Activated naive CD8-positive, alpha-beta T cell treated with anti-CD3 and anti-CD28 coated beads, Interleukin-2, amount 50 U/mL, for 24 hours (primary cell): ENCODE data around the gene GIPC1.
"Not testable (repeated sequence)": the region's sequence is repeated elsewhere in the genome, so short reads cannot be mapped to it uniquely, and the experiment has no call there.

Source experiments
- ATAC-seq: fragments of 150-1000 bp; cut with Tn5 transposase; one replicate; pipeline ENCODE4 v1.10.0; 2021
- DNase-seq: peaks from one replicate; pipeline ENCODE4 v3.0.0; 2021
- H3K27ac Mint-ChIP-seq: one replicate; pipeline ENCODE4 v1.8.0; 2021; ENCODE audit warnings: mild to moderate bottlenecking, mixed read lengths
- H3K27me3 Mint-ChIP-seq: one replicate; pipeline ENCODE4 v1.8.0; 2021; ENCODE audit warnings: mixed read lengths
- H3K36me3 Mint-ChIP-seq: one replicate; pipeline ENCODE4 v1.8.0; 2021; ENCODE audit warnings: low read depth, mixed read lengths
- H3K4me1 Mint-ChIP-seq: one replicate; pipeline ENCODE4 v1.8.0; 2021; ENCODE audit warnings: mixed read lengths
- H3K4me3 Mint-ChIP-seq: one replicate; pipeline ENCODE4 v1.8.0; 2021; ENCODE audit warnings: mild to moderate bottlenecking, moderate library complexity, mixed read lengths
- H3K9me3 Mint-ChIP-seq: one replicate; pipeline ENCODE4 v1.8.0; 2021; ENCODE audit warnings: mixed read lengths

Gene GIPC1

DNA sequence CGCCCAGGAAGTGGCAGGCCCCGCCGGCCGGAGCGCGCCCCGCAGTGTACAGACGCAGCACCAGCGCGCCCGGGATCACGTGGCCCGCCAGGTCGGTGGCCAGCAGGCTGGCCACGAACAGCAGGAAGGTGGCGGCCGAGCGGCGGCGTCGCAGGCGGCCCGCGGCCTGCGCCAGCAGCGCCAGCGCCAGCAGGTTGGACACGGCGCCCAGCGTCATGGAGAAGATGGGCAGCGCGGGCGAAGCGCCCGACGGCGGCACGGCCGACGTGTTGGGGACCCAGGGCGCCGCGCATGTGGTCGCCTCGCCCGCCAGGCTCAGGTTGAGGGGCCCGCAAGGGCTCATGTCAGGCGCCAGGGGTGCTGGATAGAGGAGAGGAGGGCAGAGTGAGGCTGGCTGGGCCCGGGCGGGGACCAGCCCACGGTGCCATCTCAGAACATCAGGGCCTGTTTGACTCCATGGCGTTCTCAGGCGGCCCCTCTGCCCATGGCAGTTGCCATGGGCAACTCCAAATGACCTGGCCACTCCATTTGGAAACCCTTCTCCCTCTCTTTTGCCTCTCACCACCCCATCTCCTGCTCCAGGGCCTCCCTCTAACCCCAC, 21.8 kb downstream of the GIPC1 start:
- H3K27me3 Mint-ChIP-seq: peaks cover 18% of the 10 kb centered on the region
- no peaks in the 10 kb centered on the region for H3K9me3 Mint-ChIP-seq
- no peak overlapping the region for H3K27ac Mint-ChIP-seq
- peaks cover 32% of the 10 kb centered on the region for H3K4me1 Mint-ChIP-seq
- ATAC-seq (no peak), DNase-seq (no peak)
- no peak overlapping the region for H3K4me3 Mint-ChIP-seq
- H3K36me3 Mint-ChIP-seq: peaks cover 3% of the 10 kb centered on the region

GRCh38 chr19:14473073-14473977, 22.6 kb downstream of the GIPC1 start:
- H3K4me3 Mint-ChIP-seq: no peak overlapping the region
- peaks cover 32% of the 10 kb centered on the region for H3K4me1 Mint-ChIP-seq
- H3K9me3 Mint-ChIP-seq: no peaks in the 10 kb centered on the region
- H3K27ac Mint-ChIP-seq: no peak overlapping the region
- H3K27me3 Mint-ChIP-seq: peaks cover 18% of the 10 kb centered on the region
- peaks cover 6% of the 10 kb centered on the region for H3K36me3 Mint-ChIP-seq
- no peak for ATAC-seq
- DNase-seq: no peak

- DNase-seq (peak; percentile 95), ATAC-seq (peak; percentile 52)
- Mint-ChIP-seq H3K9me3 (no peaks in the 10 kb centered on the region), H3K27me3 (peaks cover 18% of the 10 kb centered on the region), H3K4me1 (peaks cover 32% of the 10 kb centered on the region), H3K4me3 (no peak overlapping the region), H3K27ac (no peak overlapping the region), H3K36me3 (peaks cover 8% of the 10 kb centered on the region)
These were observed 23.6 kb downstream of the GIPC1 start for GRCh38 chr19:14472202-14472938.

DNA sequence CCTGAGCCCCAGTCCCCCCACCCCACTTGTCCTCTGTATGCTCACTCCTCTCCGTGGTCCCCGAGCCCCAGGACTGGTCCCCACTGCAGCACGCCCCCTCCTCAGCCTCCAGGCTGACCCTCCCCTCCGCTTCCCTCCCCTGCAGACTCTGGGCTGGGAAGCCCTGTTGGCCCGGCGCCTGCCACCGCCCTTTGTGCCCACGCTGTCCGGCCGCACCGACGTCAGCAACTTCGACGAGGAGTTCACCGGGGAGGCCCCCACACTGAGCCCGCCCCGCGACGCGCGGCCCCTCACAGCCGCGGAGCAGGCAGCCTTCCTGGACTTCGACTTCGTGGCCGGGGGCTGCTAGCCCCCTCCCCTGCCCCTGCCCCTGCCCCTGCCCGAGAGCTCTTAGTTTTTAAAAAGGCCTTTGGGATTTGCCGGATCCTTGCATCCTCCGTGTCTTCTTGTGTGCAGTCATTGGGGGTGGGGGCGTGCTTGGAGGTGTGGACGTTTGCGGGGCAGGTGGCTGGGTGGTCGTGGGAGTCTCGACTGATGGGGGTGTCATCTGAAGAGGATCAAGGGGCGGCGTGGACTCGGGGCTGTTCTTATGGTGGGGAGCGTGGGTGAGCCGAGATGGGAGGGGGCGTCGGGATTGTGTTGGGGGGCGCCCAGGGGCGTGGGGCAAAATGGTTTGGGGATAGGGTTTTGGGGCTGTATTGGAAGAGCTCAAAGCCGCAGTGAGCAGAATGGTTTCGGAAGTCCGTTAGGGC, 24.3 kb downstream of the GIPC1 start:
- Mint-ChIP-seq H3K27me3 (peaks cover 18% of the 10 kb centered on the region), H3K36me3 (peaks cover 8% of the 10 kb centered on the region), H3K27ac (no peak overlapping the region), H3K9me3 (no peaks in the 10 kb centered on the region), H3K4me1 (peaks cover 31% of the 10 kb centered on the region), H3K4me3 (no peak overlapping the region)
- DNase-seq: no peak
- ATAC-seq: no peak

GRCh38 chr19:14470031-14470876, 25.7 kb downstream of the GIPC1 start:
- Mint-ChIP-seq H3K4me3 (no peak overlapping the region), H3K36me3 (peaks cover 8% of the 10 kb centered on the region), H3K9me3 (no peaks in the 10 kb centered on the region), H3K4me1 (peaks cover 18% of the 10 kb centered on the region), H3K27me3 (peaks cover 16% of the 10 kb centered on the region), H3K27ac (no peak overlapping the region)
- DNase-seq (no peak), ATAC-seq (no peak)

DNA sequence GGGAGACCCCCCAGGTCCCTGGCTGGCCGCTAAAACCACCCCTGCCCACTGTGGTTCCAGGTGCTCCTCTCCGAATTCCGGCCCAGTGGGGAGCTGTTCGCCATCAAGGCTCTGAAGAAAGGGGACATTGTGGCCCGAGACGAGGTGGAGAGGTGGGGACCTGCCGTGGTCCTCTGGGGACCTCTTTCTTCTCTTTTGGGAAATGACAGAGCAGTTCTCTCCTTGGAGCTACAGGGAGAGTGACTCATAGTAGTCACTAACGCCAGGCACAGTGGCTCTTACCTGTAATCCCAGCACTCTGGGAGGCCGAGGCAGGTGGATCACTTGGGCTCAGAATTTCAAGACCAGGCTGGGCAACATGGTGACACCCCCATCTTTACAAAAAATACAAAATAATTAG, 28.1 kb downstream of the GIPC1 start:
- DNase-seq (no peak), ATAC-seq (no peak)
- Mint-ChIP-seq H3K27me3 (peaks cover 3% of the 10 kb centered on the region), H3K9me3 (no peaks in the 10 kb centered on the region), H3K36me3 (peaks cover 9% of the 10 kb centered on the region), H3K27ac (no peak overlapping the region), H3K4me3 (no peak overlapping the region), H3K4me1 (peaks cover 5% of the 10 kb centered on the region)

DNA sequence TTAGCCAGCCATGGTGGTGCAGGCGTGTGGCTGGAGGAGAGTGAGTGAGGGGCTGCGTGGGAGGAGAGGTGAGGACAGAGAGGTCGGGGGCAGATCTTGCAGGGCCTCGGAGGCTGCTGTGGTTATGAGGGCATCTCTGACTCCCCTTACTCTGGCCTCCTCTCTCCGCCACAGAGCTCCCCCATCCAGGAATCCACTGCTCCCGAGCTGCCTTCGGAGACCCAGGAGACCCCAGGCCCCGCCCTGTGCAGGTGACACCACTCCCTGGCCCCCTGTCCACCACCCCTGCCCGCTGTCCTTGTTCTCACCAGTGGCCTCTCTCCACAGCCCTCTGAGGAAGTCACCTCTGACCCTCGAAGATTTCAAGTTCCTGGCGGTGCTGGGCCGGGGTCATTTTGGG, 28.5 kb downstream of the GIPC1 start:
- Mint-ChIP-seq H3K9me3 (no peaks in the 10 kb centered on the region), H3K36me3 (peaks cover 13% of the 10 kb centered on the region), H3K27ac (no peak overlapping the region), H3K27me3 (no peaks in the 10 kb centered on the region), H3K4me1 (peaks cover 4% of the 10 kb centered on the region), H3K4me3 (no peak overlapping the region)
- no peak for DNase-seq
- ATAC-seq: no peak

- Mint-ChIP-seq H3K9me3 (no peaks in the 10 kb centered on the region), H3K4me1 (peaks cover 5% of the 10 kb centered on the region), H3K27me3 (no peaks in the 10 kb centered on the region), H3K36me3 (peaks cover 27% of the 10 kb centered on the region), H3K27ac (no peak overlapping the region), H3K4me3 (no peak overlapping the region)
- DNase-seq (no peak), ATAC-seq (no peak)
These were observed 32.2 kb downstream of the GIPC1 start for GRCh38 chr19:14463747-14464146.

- H3K4me1 Mint-ChIP-seq, H3K27me3 Mint-ChIP-seq, ATAC-seq, H3K4me3 Mint-ChIP-seq, H3K27ac Mint-ChIP-seq, DNase-seq, H3K9me3 Mint-ChIP-seq: not testable (repeated sequence)
- peaks cover 25% of the 10 kb centered on the region for H3K36me3 Mint-ChIP-seq
These were observed 33.5 kb downstream of the GIPC1 start for GRCh38 chr19:14462401-14462800.

GRCh38 chr19:14460935-14461334, 35.0 kb downstream of the GIPC1 start:
- DNase-seq (no peak), ATAC-seq (no peak)
- Mint-ChIP-seq H3K4me1 (peaks cover 5% of the 10 kb centered on the region), H3K9me3 (no peaks in the 10 kb centered on the region), H3K4me3 (no peak overlapping the region), H3K27ac (no peak overlapping the region), H3K36me3 (peaks cover 25% of the 10 kb centered on the region), H3K27me3 (no peaks in the 10 kb centered on the region)

DNA sequence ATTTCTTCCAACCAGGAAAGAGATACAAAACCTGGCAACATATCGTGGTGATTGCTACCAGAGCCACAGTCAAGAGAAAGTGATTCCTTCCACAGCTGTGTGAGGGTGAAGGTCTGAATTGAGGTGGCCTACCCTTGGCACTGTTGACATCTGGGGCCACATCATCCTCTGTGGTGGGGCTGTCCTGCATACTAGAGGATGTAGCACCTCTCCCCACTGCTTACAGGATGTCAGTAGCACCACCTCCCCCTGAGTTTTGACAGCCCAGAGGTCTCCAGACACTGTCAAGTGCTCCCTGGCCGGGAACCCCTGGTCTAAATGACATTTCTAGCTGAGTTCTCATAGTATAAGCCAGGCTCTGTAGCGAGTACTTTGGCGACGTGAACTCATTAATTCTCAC, 36.2 kb downstream of the GIPC1 start:
- Mint-ChIP-seq H3K27me3 (no peaks in the 10 kb centered on the region), H3K36me3 (peaks cover 31% of the 10 kb centered on the region), H3K27ac (peak overlapping the region; percentile 6), H3K4me3 (no peak overlapping the region), H3K4me1 (peaks cover 5% of the 10 kb centered on the region), H3K9me3 (no peaks in the 10 kb centered on the region)
- peak; percentile 87 for ATAC-seq
- no peak for DNase-seq

DNA sequence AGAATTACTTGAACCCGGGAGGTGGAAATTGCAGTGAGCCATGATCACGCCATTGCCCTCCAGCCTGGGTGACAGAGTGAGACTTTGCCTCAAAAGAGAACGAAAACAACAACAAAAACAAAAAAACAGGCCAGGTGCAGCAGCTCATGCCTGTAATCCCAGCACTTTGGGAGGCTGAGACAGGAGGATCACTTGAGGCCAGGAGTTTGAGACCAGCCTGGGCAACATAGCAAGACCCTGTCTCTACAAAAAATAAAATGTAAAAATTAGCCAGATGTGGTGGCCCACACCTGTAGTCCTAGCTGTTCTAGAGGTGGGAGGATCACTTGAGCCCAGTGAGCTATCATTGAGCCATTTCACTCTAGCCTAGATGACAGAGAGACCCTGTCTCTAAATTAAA, 43.6 kb downstream of the GIPC1 start:
- ATAC-seq, H3K27me3 Mint-ChIP-seq, DNase-seq, H3K9me3 Mint-ChIP-seq, H3K4me3 Mint-ChIP-seq, H3K27ac Mint-ChIP-seq, H3K4me1 Mint-ChIP-seq: not testable (repeated sequence)
- peaks cover 33% of the 10 kb centered on the region for H3K36me3 Mint-ChIP-seq

GRCh38 chr19:14450876-14451275, 45.1 kb downstream of the GIPC1 start:
- no peak for DNase-seq
- no peak for ATAC-seq
- H3K9me3 Mint-ChIP-seq: no peaks in the 10 kb centered on the region
- no peaks in the 10 kb centered on the region for H3K27me3 Mint-ChIP-seq
- H3K27ac Mint-ChIP-seq: no peak overlapping the region
- H3K4me3 Mint-ChIP-seq: no peak overlapping the region
- peaks cover 1% of the 10 kb centered on the region for H3K4me1 Mint-ChIP-seq
- H3K36me3 Mint-ChIP-seq: peaks cover 42% of the 10 kb centered on the region
